Stimulated activated CD4-positive, alpha-beta T cell treated with anti-CD3 and anti-CD28 coated beads, Interleukin-15, amount 100 ng/mL, for 1 hour (primary cell): ENCODE measurements around the gene PLCXD3.

ENCODE experiments used
- DNase-seq, 2 donors: peaks; one replicate each; pipeline ENCODE4 v3.0.0-alpha.2; 2020; ENCODE audit warnings: low read depth in 1 of 2, low spot score in 1 of 2

Gene PLCXD3

GRCh38 chr5:41510176-41510831, at the start of gene PLCXD3:
Gene PLCXD3 (minus strand): TSS chr5:41510601. CDS start chr5:41510526, 75 bp downstream.
- DNase-seq = no peak

GRCh38 chr5:41559184-41559583, 48.8 kb upstream of the PLCXD3 start:
- DNase-seq = no peak

- DNase-seq = no peak
These were observed 47.9 kb upstream of the PLCXD3 start for GRCh38 chr5:41558295-41558694.

GRCh38 chr5:41547991-41548390, 37.6 kb upstream of the PLCXD3 start:
- DNase-seq = no peak

GRCh38 chr5:41542183-41542582, 31.8 kb upstream of the PLCXD3 start:
- DNase-seq = no peak

- DNase-seq = no peak
These were observed 29.1 kb upstream of the PLCXD3 start for GRCh38 chr5:41539454-41539853.

- DNase-seq = no peak
These were observed 27.2 kb upstream of the PLCXD3 start for GRCh38 chr5:41537581-41537980.

GRCh38 chr5:41532485-41532884, 22.1 kb upstream of the PLCXD3 start:
- DNase-seq = no peak

- DNase-seq = no peak
These were observed 16.9 kb upstream of the PLCXD3 start for GRCh38 chr5:41527201-41527779.

- no peak for DNase-seq
These were observed 16.3 kb upstream of the PLCXD3 start for GRCh38 chr5:41526699-41527098.

GRCh38 chr5:41524174-41524573, 13.8 kb upstream of the PLCXD3 start:
- DNase-seq = no peak

GRCh38 chr5:41522193-41522786, 11.9 kb upstream of the PLCXD3 start:
- DNase-seq = no peak

- no peak for DNase-seq
These were observed 9.4 kb upstream of the PLCXD3 start for GRCh38 chr5:41519801-41520200.

- DNase-seq = no peak
These were observed 7.5 kb upstream of the PLCXD3 start for GRCh38 chr5:41517909-41518308.

- no peak for DNase-seq
These were observed 840 bp upstream of the PLCXD3 start for GRCh38 chr5:41511241-41511640.

- no peak for DNase-seq
These were observed 814 bp downstream of the PLCXD3 start for GRCh38 chr5:41509399-41510175.

GRCh38 chr5:41508696-41509398, 1.6 kb downstream of the PLCXD3 start:
- no peak for DNase-seq

GRCh38 chr5:41508186-41508585, 2.2 kb downstream of the PLCXD3 start:
- no peak for DNase-seq

GRCh38 chr5:41507501-41507900, 2.9 kb downstream of the PLCXD3 start:
- DNase-seq = no peak

- DNase-seq = no peak
These were observed 6.5 kb downstream of the PLCXD3 start for GRCh38 chr5:41503860-41504259.

- no peak for DNase-seq
These were observed 7.1 kb downstream of the PLCXD3 start for GRCh38 chr5:41503310-41503709.
